Measurements from ENCODE around the gene RACK1. TPM values are rescaled to one million over a fixed set of nuclear protein-coding genes. Genes with fewer than 3 reads are reported as not detected.
A peak's percentile ranks its signal among the peaks of the same experiment; 100 is the strongest.

Gene RACK1
- total RNA-seq, 2 experiments from 2014 or later, result 2,077 to 5,614 TPM

- intact Hi-C loops (cut with micrococcal nuclease; ENCODE audit: unreplicated experiment), result no loop called here
- POLR2A ChIA-PET, result interaction anchor here (0.7 to 1.1 kb wide), 3 partner anchors 30 to 48 kb away, joined by 3 to 4 read pairs (median 3); no protein-coding TSS in a partner anchor
- CTCF ChIA-PET (ENCODE audit: unreplicated experiment), result no interaction called here
- DNase-seq (ENCODE audit: low spot score), result no peak
- Histone ChIP-seq H3K9me3 (ENCODE audit: low read length) (no peaks in the 10 kb centered on the region), H4K20me1 (ENCODE audit: insufficient read depth, low read length) (peaks cover under 1% of the 10 kb centered on the region; the same call in 1 of the 2 replicates), H2AFZ (ENCODE audit: low read length) (no peak overlapping the region), H3K9me2 (ENCODE audit: insufficient read depth, low read length) (no peaks in the 10 kb centered on the region), H3K27ac (ENCODE audit: low read depth, low read length, poor library complexity, severe bottlenecking) (no peak overlapping the region), H3K4me2 (ENCODE audit: low read length) (no peak overlapping the region), H3K36me3 (ENCODE audit: insufficient read depth, low read length) (peaks cover 3% of the 10 kb centered on the region; the same call in 1 of the 2 replicates), H3K4me3 (ENCODE audit: low read depth, low read length, poor library complexity, severe bottlenecking) (no peak overlapping the region), H3K4me1 (ENCODE audit: insufficient read depth, low read length, poor library complexity, severe bottlenecking) (peaks cover 44% of the 10 kb centered on the region), H3K79me2 (ENCODE audit: insufficient read depth, low read depth, low read length) (peaks cover 14% of the 10 kb centered on the region)
- no peak for TF ChIP-seq EZH2phosphoT487 (IDR thresholded peaks at IDR 0.05; ENCODE audit: borderline replicate concordance, low read depth, low read length)
- TF ChIP-seq CTCF (conservative IDR thresholded peaks at IDR 0.05; ENCODE audit: low read length), result no peak
- BruUV-seq (replicated peaks), result no TSS peak
Observed at GRCh38 chr5:181220178-181220515, 23.6 kb downstream of the RACK1 start.

DNA sequence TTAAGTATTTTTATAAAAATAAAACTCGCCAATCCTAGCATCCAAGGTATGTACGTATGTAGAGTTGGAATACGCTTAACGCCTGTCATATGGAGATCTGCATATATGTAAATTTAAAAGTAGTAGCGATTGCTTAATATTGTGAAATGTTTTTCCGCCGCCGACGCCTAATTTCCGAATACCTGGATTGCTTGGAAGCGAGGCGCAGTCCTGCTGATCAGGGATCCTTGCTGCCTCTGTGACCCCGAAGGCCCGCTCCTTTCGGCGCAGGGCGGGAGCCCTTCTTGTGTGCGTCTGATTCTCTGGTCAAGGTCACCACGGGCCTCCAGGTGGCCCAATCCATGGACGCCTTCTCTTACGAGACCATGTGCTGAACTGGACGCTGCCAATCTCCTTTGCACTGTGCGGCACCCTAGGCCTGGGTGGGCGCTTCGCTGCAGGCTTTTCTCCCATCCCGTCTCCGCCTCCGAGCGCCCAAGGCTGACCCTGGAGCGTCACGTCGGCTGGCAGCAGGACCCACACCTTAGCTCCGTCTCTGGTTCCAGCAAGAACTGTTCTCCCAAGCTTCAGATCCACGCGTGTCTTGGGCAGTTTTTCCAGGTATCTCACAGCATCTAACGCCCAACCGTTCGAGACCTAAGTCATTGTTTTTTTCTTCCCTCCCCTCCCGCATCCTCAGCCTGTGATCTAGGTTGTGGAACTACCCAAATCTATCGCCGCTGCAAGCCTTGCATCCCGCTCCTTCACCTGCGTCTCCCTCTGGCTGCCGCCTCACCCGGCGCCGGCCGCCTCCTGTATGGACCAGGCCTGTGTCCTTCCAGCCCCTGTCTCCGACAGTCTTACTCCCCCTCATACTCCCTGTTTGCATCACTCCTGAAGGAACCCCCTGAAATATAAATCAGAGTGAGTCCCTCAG is 24.2 kb downstream of the RACK1 start:
- H3K4me1 ChIP-seq (ENCODE audit: insufficient read depth, low read length, poor library complexity, severe bottlenecking), result peaks cover 38% of the 10 kb centered on the region
- POLR2A ChIA-PET, result interaction anchor here (1.1 kb wide), 1 partner anchor 36 kb away, joined by 3 read pairs; no protein-coding TSS in a partner anchor
- H3K9me2 ChIP-seq (ENCODE audit: insufficient read depth, low read length), result no peaks in the 10 kb centered on the region
- no peaks in the 10 kb centered on the region for H3K9me3 ChIP-seq (ENCODE audit: low read length)
- no peak overlapping the region for H3K27ac ChIP-seq (ENCODE audit: low read depth, low read length, poor library complexity, severe bottlenecking)
- no peak overlapping the region for H3K4me3 ChIP-seq (ENCODE audit: low read depth, low read length, poor library complexity, severe bottlenecking)
- BruUV-seq (replicated peaks), result no TSS peak
- no peaks in the 10 kb centered on the region for H4K20me1 ChIP-seq (ENCODE audit: insufficient read depth, low read length)
- no peak for DNase-seq (ENCODE audit: low spot score)
- H3K36me3 ChIP-seq (ENCODE audit: insufficient read depth, low read length), result no peaks in the 10 kb centered on the region
- CTCF ChIA-PET (ENCODE audit: unreplicated experiment), result interaction anchor here (0.5 kb wide), 1 partner anchor 8 kb away, joined by 5 read pairs; no protein-coding TSS in a partner anchor
- no peak overlapping the region for H2AFZ ChIP-seq (ENCODE audit: low read length)
- TF ChIP-seq CTCF (conservative IDR thresholded peaks at IDR 0.05; ENCODE audit: low read length), result no peak
- no peak for TF ChIP-seq EZH2phosphoT487 (IDR thresholded peaks at IDR 0.05; ENCODE audit: borderline replicate concordance, low read depth, low read length)
- intact Hi-C loops (cut with micrococcal nuclease; ENCODE audit: unreplicated experiment), result no loop called here
- peaks cover 8% of the 10 kb centered on the region; the same call in 1 of the 2 replicates for H3K79me2 ChIP-seq (ENCODE audit: insufficient read depth, low read depth, low read length)
- no peak overlapping the region for H3K4me2 ChIP-seq (ENCODE audit: low read length)

DNA sequence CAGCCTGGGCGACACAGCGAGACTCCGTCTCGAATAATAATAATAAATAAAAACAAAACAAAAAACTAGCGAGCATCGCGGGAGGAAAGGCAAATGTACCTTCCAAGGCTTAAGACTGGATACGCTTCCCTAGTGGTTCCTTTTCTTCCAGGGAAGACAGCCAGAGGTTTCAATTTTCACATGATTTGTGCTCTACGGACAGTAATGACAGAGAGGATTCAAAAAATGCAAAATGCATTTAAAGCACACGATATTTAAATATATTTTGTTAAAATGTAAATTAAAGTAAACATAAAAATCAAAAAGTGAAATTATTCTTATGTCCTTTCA is 24.9 kb downstream of the RACK1 start:
- Histone ChIP-seq H3K4me1 (ENCODE audit: insufficient read depth, low read length, poor library complexity, severe bottlenecking) (peaks cover 34% of the 10 kb centered on the region), H3K36me3 (ENCODE audit: insufficient read depth, low read length) (no peaks in the 10 kb centered on the region), H3K27ac (ENCODE audit: low read depth, low read length, poor library complexity, severe bottlenecking) (peak overlapping the region; percentile 70), H4K20me1 (ENCODE audit: insufficient read depth, low read length) (no peaks in the 10 kb centered on the region), H2AFZ (ENCODE audit: low read length) (peak overlapping the region; percentile 68; the same call in 1 of the 2 replicates), H3K9me3 (ENCODE audit: low read length) (no peaks in the 10 kb centered on the region), H3K4me3 (ENCODE audit: low read depth, low read length, poor library complexity, severe bottlenecking) (peak overlapping the region; percentile 75), H3K9me2 (ENCODE audit: insufficient read depth, low read length) (no peaks in the 10 kb centered on the region), H3K79me2 (ENCODE audit: insufficient read depth, low read depth, low read length) (0 out of 2 replicates have a peak, but pooled peaks cover under 1% of the 10 kb centered on the region), H3K4me2 (ENCODE audit: low read length) (peak overlapping the region; percentile 91)
- intact Hi-C loops (cut with micrococcal nuclease; ENCODE audit: unreplicated experiment), result loop anchor here (1.0 kb wide), 2 partner anchors 11 to 27 kb away; no protein-coding TSS in a partner anchor
- TF ChIP-seq EZH2phosphoT487 (IDR thresholded peaks at IDR 0.05; ENCODE audit: borderline replicate concordance, low read depth, low read length) (no peak), CTCF (conservative IDR thresholded peaks at IDR 0.05; ENCODE audit: low read length) (no peak)
- CTCF ChIA-PET (ENCODE audit: unreplicated experiment), result no interaction called here
- no TSS peak for BruUV-seq (replicated peaks)
- DNase-seq (ENCODE audit: low spot score), result no peak
- POLR2A ChIA-PET, result no interaction called here
